ENCODE results near the gene SPEF2.

SPEF2 gene

GRCh38 chr5:35820735-35821134, 203.1 kb downstream of the SPEF2 start:
- DNase-seq, result no peak
- H3K27ac ChIP-seq, result no peak overlapping the region
- H3K4me3 ChIP-seq (ENCODE audit: low read depth, low read length), result no peak overlapping the region
- peaks cover 68% of the 10 kb centered on the region for H3K27me3 ChIP-seq (ENCODE audit: insufficient read depth, low read depth, severe bottlenecking)
- H3K9me3 ChIP-seq (ENCODE audit: severe bottlenecking), result no peaks in the 10 kb centered on the region
- H3K36me3 ChIP-seq, result no peaks in the 10 kb centered on the region
- no peak for TF ChIP-seq CTCF (IDR thresholded peaks at IDR 0.05; ENCODE audit: low read depth, low read length)

- H3K4me3 ChIP-seq (ENCODE audit: low read depth, low read length), result no peak overlapping the region
- no peaks in the 10 kb centered on the region for H3K9me3 ChIP-seq (ENCODE audit: severe bottlenecking)
- no peak for TF ChIP-seq CTCF (IDR thresholded peaks at IDR 0.05; ENCODE audit: low read depth, low read length)
- peaks cover 68% of the 10 kb centered on the region for H3K27me3 ChIP-seq (ENCODE audit: insufficient read depth, low read depth, severe bottlenecking)
- no peak for DNase-seq
- no peak overlapping the region for H3K27ac ChIP-seq
- H3K36me3 ChIP-seq, result no peaks in the 10 kb centered on the region
These were observed 203.8 kb downstream of the SPEF2 start for GRCh38 chr5:35821513-35821912.

- TF ChIP-seq CTCF (IDR thresholded peaks at IDR 0.05; ENCODE audit: low read depth, low read length), result no peak
- H3K9me3 ChIP-seq (ENCODE audit: severe bottlenecking), result no peaks in the 10 kb centered on the region
- no peaks in the 10 kb centered on the region for H3K36me3 ChIP-seq
- no peak overlapping the region for H3K27ac ChIP-seq
- peaks cover 67% of the 10 kb centered on the region for H3K27me3 ChIP-seq (ENCODE audit: insufficient read depth, low read depth, severe bottlenecking)
- DNase-seq, result no peak
- H3K4me3 ChIP-seq (ENCODE audit: low read depth, low read length), result no peak overlapping the region
These were observed 204.8 kb downstream of the SPEF2 start for GRCh38 chr5:35822511-35822910.

- Histone ChIP-seq H3K9me3 (ENCODE audit: severe bottlenecking) (no peaks in the 10 kb centered on the region), H3K27ac (no peak overlapping the region), H3K36me3 (no peaks in the 10 kb centered on the region), H3K27me3 (ENCODE audit: insufficient read depth, low read depth, severe bottlenecking) (peaks cover 71% of the 10 kb centered on the region), H3K4me3 (ENCODE audit: low read depth, low read length) (no peak overlapping the region)
- no peak for TF ChIP-seq CTCF (IDR thresholded peaks at IDR 0.05; ENCODE audit: low read depth, low read length)
- DNase-seq, result no peak
These were observed 205.9 kb downstream of the SPEF2 start for GRCh38 chr5:35823347-35824098.

- Histone ChIP-seq H3K36me3 (no peaks in the 10 kb centered on the region), H3K9me3 (ENCODE audit: severe bottlenecking) (no peaks in the 10 kb centered on the region), H3K4me3 (ENCODE audit: low read depth, low read length) (no peak overlapping the region), H3K27me3 (ENCODE audit: insufficient read depth, low read depth, severe bottlenecking) (peaks cover 76% of the 10 kb centered on the region), H3K27ac (no peak overlapping the region)
- TF ChIP-seq CTCF (IDR thresholded peaks at IDR 0.05; ENCODE audit: low read depth, low read length), result no peak
- no peak for DNase-seq
These were observed 208.4 kb downstream of the SPEF2 start for GRCh38 chr5:35826056-35826455.

- no peak overlapping the region for H3K27ac ChIP-seq
- DNase-seq, result no peak
- H3K27me3 ChIP-seq (ENCODE audit: insufficient read depth, low read depth, severe bottlenecking), result peaks cover 79% of the 10 kb centered on the region
- no peak overlapping the region for H3K4me3 ChIP-seq (ENCODE audit: low read depth, low read length)
- no peaks in the 10 kb centered on the region for H3K36me3 ChIP-seq
- H3K9me3 ChIP-seq (ENCODE audit: severe bottlenecking), result no peaks in the 10 kb centered on the region
- no peak for TF ChIP-seq CTCF (IDR thresholded peaks at IDR 0.05; ENCODE audit: low read depth, low read length)
These were observed 208.9 kb downstream of the SPEF2 start for GRCh38 chr5:35826554-35826953.

All from WERI-Rb-1 (cell line).